ENCODE measurements around the gene CXCL11. TPM values are rescaled to one million over a fixed set of nuclear protein-coding genes. Genes with fewer than 3 reads are reported as not detected.
A peak's percentile ranks its signal among the peaks of the same experiment; 100 is the strongest.
"Not testable (repeated sequence)": the region's sequence is repeated elsewhere in the genome, so short reads cannot be mapped to it uniquely, and the experiment has no call there.

The CXCL11 gene
- total RNA-seq (2014; rRNA removed; shearing (Covaris generic)): 0.10 and 0.36 TPM in 2 replicates

DNA sequence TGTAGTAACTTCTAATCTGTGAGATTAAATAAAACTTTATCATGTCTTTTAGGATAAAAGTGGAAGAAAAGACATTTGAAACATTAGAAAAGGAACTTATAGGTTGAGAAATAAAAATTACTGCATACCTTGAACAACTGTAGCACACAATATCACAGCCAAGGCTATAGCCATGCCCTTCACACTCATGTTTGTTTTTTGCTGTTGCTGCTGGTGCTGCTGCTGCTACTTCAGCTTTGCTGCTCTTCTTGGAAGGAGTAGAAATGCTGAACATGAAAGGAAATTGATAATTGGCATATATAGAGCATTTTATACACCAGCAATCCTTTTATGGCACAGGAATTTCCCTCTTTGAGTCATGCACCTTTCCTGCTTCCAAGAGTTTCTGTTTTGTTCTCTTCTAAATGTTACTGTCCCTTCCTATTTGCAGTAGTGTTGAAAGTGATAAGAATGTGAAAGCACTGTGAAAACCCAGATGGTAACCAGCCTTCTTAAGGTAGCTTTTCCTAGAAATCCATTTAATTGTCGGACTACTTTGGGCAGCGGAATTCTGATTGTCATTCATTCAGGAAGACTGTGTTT lies at the start of gene CXCL11:
Gene CXCL11, minus strand, starts transcription at position 272 of the 582 bp plus-strand sequence. Its CDS starts 83 bp downstream, at position 189.
- no peak for DNase-seq (ENCODE audit: low read depth)

DNA sequence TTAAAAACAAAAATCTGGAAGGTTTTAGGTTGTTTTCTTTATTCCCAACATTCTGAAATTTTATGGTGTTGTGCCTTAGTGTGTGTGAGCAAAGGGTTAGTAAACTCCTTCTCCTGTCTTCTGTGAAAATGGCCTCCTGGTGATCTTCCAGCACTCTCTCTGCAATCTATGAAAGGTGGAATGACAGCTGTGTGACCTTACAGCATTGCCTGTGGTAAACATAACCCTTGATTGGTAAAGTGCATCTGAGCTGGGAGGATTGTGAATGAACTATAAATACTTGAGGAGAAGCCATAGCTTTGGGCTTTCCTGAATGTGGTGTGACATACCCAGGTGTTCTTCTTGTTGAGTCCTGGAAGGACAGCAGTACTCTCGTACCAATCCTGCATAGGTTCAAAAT lies 48.7 kb upstream of the CXCL11 start:
- DNase-seq (ENCODE audit: low read depth): no peak

DNA sequence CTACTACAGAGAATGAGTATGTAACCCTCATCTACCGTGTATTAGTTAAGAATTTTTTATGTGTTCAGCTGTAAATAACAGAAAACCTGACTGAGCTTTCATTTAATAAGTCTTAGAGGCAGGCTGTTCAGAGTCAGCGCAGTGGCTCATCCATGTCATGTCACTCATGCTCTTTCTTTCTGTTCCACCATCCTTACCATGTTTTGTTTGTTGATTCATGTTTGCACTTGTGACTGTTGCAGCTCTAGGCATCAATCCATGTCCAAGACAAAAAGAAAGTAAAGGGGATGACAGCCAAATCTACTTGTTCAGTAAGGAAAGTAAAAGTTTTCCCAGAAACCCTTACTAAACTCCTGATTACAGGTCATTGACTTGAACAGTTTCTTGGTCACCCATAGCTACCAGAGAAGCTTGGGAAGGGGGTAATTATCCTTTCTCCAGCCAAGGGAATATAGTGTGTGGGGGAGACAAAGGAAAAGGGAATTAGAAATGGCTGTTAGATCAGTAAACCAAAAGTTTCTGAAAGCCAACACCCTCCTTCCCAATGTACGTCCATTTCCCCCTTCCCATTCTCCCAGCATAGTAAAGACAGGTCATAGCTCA lies 47.6 kb upstream of the CXCL11 start:
- no peak for DNase-seq (ENCODE audit: low read depth)

DNA sequence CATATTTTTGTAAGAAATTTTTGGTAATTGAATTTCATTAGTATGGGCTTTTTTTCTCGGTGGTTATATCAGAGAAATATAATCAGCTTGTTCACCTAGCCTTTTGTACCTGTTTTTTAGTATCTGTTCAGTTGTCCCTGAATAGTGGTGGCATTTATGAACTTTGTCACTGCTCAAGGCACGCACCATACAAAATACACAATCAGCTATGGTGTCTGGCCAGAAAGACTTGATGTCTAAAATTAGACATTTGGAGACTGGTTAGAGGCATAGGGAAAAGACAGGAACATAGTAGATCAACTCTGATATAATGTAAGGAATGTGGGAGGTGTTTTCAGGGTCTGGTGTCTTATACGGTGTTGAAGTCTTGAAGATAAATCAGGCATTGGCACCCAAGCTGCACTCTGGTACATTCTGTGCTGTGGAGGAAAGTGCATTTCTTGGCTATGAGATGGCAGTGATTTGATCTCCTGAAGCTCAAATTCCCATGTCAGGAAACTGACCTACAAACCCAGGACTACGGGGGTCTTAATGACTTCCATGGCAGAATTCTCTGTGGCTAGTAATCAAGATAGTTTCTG lies 42.3 kb upstream of the CXCL11 start:
- no peak for DNase-seq (ENCODE audit: low read depth)

DNA sequence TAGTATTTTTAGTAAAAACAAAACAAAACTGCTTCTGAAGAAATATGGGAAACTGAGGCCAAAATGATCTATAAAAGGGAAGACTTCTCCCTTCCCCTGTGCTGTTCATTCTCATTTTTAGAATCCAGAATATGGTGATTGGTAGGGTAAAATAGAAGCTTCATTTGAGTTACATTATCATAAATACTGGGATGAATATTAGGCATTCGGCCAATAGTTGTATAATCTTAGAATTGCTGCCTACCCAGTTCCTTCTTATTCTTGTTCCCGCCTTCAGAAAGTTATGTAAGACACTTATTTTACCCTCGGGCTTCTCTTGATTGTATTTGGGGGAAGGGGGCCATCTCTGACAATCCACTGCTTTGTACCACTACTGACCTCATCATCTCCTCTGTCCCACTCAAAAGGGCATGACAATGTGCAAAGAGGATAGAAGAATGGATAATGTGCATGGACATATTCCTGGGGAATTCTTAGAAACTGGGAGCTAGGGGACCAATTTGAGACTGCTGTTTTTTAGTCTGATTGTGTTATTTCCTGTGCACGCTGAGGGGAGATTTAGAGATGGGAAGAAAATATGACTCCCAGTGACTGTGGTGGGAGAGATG lies 39.2 kb upstream of the CXCL11 start:
- no peak for DNase-seq (ENCODE audit: low read depth)

DNA sequence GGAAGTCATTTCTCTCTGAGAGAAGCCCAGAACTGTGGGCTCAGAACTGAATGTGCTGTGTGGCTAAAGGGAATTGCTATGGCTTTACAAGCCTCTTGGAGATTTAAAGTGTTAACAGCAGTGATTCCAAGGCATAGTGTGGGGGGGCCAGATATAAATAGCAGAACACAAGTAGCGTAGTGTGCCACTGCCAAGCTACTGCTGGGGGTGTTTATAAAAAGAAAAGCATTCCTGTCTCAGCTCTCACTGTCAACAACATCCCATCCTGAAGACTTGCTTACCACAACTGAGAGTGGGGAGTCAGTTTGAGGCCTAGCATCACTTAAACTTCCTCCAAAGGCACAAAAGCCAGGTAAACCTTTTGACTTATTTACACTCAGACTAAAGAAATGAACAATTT lies 38.6 kb upstream of the CXCL11 start, which contains the start of gene ART3:
Gene ART3, plus strand, starts transcription at position 242 of the 400 bp plus-strand sequence. CDS start 1,181 bp downstream, outside the sequence.
- DNase-seq (ENCODE audit: low read depth): no peak

DNA sequence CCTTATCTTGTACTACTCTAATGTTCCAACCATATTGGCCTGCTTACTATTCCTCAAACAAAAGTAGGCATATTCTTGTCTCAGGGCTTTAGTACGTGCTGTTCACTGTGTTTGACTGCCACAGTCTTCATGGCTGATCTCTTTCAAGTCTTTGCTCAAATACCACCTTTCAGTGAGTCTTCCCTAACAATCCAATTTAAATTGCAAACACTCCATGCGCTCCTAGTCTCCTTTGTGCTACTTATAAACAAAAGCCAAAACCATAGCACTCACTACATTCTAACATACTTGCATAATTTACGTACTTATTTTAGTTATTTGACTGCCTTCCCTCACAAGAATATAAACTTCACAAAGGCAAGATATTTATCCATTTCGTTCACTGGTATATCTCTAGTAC lies 36.9 kb upstream of the CXCL11 start:
- DNase-seq (ENCODE audit: low read depth): no peak

DNA sequence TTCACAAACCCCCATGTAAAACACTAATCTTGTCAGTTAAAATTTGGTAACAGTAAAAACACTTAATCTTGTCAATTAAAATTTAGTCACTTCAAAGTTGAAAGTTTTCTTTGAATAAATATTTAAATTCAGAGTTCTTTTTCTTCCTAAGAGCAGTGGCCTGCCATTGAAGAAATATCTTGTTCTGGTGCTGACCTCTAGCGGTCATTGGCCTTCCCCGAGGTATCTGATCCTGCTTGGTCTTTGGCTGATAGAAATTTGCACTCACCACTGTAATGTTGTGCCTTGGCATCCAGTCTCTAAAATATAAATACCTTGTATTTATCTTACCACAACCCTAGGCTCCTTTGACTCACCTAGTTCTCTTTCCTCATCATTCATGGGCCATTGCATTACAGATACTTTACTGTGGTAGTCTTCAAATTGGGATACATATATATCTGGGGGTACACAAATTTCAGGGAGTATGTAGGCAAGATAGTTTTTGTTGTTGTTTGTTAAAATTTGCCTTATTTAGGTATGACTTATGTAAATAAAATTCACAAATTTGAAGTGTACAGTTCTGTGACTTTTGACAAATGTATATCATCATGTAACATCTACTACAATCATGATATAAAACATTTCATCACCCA lies 31.9 kb upstream of the CXCL11 start:
- peak; percentile 42 for DNase-seq (ENCODE audit: low read depth)

DNA sequence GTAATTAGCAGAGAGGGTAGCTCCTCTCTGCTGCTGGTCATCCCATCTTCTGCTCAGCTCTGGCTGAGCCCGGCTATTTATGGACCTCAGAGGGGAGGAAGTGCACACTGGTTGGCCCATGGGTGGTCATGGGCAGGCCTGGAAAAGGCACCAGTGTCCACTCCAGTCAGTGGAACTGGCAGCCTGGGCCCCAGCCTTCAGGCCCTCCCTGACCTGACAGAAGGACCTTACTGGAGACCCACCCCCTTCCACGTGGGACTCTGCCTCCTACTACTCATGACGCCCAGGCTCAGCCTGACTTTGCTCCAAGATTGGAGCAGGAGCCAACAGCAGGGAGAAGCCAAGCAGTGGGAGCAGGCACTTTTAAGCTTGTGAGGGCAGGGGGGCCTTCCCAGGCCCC lies 30.7 kb upstream of the CXCL11 start:
- DNase-seq (ENCODE audit: low read depth): no peak

DNA sequence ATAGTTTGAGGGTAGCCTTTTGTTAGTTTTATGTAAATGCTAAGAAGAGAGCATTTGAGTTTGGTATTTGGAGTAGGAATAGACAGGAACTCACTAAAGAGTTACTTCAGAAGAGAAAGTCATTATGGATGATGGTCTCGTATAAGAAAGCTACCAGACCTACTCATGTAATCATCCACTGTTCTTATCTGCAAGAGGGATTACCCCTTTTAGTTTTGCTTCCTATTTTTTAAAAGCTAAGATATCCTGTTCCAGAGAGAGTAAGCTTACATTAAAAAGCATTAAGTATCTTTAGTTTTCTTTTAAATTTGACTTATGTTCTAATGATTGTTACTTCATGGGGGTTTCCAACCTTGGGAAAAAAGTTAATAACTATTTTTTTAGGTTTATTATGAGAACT lies 26.1 kb upstream of the CXCL11 start:
- no peak for DNase-seq (ENCODE audit: low read depth)

DNA sequence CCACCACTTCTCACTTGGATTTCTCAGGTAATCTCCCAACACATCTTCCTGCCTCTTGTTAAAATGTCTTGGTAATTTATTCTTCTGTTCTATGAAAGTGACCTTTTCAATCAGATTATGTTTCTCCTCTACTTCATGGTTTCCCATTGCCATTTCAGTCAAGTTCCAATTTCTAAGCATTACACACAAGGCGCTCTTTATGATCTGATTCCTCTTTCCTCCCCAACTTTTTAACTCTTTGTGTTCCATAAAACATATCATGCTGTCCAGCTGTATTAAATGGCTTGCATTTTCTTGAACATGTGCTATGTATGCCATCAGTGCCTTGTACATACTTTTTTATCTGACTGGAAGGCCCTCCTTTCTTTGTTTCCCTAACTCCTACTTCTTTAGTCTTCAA lies 25.6 kb upstream of the CXCL11 start:
- DNase-seq (ENCODE audit: low read depth): no peak

DNA sequence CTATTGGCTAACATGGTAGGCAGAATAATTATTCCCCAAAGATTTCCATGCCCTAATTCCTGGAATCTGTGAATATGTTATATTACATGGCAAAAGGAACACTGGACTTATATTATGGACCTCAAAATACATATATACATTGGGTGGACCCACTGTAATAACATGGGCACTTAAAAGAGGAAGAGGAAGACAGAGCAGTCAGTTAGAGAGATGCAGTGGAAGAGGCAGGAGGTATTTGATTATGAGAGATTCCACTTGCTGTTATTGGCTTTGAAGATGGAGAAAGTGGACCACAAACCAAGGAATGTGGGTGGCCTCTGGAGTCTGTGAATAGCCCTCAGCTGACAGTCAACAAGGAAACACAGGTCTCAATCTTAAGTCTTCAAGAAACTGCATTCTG lies 24.6 kb upstream of the CXCL11 start:
- no peak for DNase-seq (ENCODE audit: low read depth)

DNA sequence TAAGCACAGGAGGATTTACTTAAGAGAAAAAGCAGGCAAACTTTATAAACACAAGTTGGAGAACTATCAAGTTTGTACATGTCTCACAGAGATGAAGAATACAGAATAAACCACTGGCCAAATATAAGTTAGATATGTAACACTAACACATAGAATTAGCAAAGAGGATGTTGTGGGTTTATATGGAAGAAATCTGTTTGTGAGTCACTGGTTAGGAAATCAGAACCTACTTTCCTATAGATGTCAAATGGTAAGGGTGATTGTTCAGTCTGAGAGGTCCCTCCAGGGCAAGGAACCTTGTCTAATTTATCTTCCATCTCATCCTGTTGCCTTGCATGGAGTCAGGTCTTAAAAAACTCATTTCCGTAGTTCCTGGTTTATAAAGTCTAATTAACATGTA lies 23.9 kb upstream of the CXCL11 start:
- DNase-seq (ENCODE audit: low read depth): peak; percentile 35

DNA sequence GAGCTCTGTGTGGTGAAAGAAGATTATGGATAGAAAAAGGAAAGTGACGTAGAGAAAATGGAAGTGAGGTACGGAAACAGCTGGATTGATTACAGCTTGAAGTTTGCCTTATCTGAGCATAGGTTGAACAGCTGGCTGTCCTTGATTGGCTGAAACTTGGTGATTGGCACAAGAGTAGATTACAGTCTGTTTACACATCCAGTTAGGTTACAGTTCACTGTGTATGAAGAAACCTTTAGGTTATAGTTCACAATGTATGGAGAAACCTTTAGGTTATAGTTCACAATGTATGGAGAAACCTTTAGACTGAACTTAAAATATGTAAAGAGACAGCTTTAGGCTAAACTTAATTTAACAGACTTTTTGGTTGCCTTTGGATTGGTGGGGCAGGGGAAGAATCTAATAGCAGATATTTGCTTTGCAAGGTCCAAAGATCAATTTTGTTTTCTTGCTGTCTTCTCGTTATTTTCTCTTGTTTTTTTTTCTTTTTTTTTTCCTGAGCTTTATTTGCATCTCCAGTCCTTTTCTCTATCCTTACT lies 23.1 kb upstream of the CXCL11 start:
- no peak for DNase-seq (ENCODE audit: low read depth)

DNA sequence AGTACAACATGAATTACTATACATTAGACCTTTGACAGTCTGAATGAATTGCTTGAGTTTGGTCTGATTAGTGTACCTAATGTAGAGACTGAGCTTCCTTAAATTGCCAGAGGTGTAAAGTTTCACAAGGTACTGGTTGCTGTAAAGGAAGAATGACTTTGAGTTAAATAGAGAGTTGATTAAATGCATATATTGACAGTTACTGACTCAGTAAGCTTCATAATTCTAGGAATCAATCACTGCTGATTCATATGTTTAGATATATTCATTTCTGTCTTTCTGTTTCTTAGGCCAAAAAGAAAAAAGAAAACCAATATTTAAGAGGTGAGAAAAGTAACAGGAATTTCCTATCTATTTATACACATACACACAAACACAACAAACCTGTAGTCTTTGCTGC lies 22.4 kb upstream of the CXCL11 start:
- DNase-seq (ENCODE audit: low read depth): no peak

DNA sequence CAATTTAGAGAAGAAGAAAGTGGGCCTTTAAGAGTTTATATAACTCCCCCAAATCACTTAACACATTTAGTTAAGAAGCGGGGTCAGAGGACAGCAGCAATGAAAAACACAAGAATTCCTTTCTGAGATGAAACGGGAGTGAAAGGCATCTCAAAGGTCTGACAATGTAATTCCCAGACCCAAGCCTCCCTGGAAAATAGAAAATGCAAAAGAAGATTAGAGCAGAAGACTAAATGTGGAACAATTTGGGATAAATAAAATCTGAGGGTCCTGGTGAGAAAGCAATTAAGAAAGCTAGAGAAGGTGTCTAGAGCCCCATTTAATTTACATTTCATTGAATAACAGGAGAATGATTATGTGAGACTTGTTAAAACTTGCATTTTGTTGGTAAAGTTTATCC lies 19.6 kb upstream of the CXCL11 start:
- DNase-seq (ENCODE audit: low read depth): no peak

DNA sequence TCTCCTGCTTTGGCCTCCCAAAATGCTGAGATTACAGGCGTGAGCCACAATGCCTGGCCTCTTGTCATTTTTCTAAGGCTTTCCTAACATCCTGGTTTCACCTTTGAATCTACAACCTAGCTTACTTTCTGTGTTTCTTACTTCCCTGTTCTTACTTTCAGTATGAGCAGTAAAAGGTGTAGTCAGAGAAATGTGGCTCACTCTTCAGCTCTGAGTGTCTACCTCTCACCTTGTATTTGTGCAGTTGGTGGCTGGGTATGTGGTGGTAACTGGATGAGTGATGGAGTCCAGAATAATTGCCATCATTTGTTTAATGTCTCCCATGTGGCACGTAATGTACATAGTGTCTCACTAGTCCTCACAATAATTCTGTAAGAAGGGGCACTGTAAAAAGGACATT lies 19.1 kb upstream of the CXCL11 start:
- DNase-seq (ENCODE audit: low read depth): no peak

DNA sequence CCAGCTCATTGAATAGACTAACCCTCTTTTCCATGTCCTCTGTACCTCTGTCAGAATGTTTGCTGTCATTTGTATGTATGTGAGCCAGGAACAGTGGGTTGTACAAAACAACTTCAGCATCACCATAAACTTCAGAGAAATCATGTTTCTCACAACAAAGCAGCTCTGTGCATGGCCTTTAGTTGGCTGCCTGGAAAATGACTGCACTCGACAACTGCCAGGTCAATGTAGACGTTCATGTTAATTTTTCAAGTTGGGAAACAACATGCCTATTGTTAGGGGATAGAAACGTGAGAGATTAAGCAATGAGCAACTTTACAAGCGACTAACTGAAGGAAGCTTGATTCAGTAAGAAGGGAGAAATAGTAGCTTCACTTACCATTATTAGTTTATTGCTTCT lies 17.9 kb upstream of the CXCL11 start:
- DNase-seq (ENCODE audit: low read depth): peak; percentile 8

DNA sequence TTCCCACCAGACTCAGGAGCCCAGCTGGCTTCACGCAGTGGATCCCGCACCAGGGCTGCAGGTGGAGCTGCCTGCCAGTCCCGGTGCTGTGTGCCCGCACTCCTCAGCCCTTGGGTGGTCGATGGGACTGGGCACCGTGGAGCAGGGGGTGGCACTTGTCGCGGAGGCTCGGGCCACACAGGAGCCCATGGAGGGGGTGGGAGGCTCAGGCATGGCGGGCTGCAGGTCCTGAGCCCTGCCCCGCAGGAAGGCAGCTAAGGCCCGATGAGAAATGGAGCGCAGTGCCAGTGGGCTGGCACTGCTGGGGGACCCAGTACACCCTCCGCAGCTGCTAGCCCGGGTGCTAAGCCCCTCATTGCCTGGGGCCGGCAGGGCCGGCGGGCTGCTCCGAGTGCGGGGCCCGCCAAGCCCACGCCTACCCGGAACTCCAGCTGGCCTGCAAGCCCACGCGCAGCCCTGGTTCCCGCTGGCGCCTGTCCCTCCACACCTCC lies 14.7 kb upstream of the CXCL11 start:
- DNase-seq (ENCODE audit: low read depth): not testable (repeated sequence)

DNA sequence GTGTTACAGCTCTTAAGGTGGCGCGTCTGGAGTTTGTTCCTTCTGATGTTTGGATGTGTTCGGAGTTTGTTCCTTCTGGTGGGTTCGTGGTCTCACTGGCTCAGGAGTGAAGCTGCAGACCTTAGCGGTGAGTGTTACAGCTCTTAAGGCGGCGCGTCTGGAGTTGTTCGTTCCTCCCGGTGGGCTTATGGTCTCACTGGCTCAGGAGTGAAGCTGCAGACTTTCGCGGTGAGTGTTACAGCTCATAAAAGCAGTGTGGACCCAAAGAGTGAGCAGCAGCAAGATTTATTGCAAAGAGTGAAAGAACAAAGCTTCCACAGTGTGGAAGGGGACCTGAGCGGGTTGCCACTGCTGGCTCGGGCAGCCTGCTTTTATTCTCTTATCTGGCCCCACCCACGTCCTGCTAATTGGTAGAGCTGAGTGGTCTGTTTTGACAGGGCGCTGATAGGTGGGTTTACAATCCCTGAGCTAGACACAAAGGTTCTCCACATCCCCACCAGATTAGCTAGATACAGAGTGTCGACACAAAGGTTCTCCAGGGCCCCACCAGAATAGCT lies 14.1 kb upstream of the CXCL11 start:
- not testable (repeated sequence) for DNase-seq (ENCODE audit: low read depth)

DNA sequence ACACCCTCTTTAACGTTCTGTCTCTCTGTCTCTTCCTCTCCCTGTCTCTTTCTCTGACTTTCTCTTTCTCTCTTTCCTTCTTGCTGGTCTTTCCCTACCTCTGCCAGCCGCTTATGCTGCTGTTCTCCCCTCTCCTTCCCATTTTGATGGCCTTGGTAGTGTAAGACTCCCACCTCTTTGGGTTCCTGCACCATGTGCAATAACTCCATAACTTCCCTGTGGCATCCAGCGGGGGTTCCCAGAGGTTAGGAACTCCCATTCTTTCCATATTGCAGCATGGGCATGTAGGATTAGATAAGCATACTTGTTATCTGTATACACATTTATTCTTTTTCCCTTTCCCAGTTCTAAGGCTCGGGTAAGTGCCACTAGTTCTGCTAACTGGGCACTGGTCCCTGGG lies 8.8 kb upstream of the CXCL11 start:
- DNase-seq (ENCODE audit: low read depth): not testable (repeated sequence)

DNA sequence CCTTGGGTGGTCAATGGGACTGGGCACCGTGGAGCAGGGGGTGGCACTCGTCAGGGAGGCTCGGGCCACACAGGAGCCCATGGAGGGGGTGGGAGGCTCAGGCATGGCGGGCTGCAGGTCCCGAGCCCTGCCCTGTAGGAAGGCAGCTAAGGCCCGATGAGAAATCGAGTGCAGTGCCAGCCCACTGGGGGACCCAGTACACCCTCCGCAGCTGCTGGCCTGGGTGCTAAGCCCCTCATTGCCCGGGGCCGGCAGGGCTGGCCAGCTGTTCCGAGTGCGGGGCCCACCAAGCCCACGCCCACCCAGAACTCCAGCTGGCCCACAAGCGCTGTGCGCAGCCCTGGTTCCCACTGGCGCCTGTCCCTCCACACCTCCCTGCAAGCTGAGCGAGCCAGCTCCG lies 7.4 kb upstream of the CXCL11 start:
- not testable (repeated sequence) for DNase-seq (ENCODE audit: low read depth)

Measured in RPMI7951 (cell line).